Loucy (cell line): Measurements from ENCODE around the gene PHF21B.

ENCODE experiments used
- CTCF ChIP-seq: fragments of 200-600 bp; sonication (generic); conservative IDR thresholded peaks from 2 replicates; pipeline ENCODE4 v1.5.1; 2014; ENCODE audit warnings: mild to moderate bottlenecking, antibody characterized with exemption, low read length
- EZH2phosphoT487 ChIP-seq: fragments of 200-600 bp; IDR thresholded peaks from 2 replicates; pipeline ENCODE4 v1.6.1; 2018; ENCODE audit warnings: antibody characterized with exemption, mild to moderate bottlenecking, moderate library complexity, borderline replicate concordance

GRCh38 chr22:44951510-44951816 lies 58.3 kb downstream of the PHF21B start:
- TF ChIP-seq CTCF (no peak), EZH2phosphoT487 (no peak)
